Thyroid gland (tissue), 4 donors: ENCODE data around the gene PDE10A. TPM values are rescaled to one million over a fixed set of nuclear protein-coding genes. Genes with fewer than 3 reads are reported as not detected.

Experiments
- DNase-seq, 2 donors: peaks; one replicate each; pipeline ENCODE4 v3.0.0-alpha.2; 2019
- H3K27ac ChIP-seq, 3 donors: fragments of 200-600 bp; sonication (generic); 1 replicate in 2 of 3; 2 replicates in 1 of 3; pipeline ENCODE4 v1.5.1; 2016 to 2019; ENCODE audit warnings: mild to moderate bottlenecking in 1 of 3, moderate library complexity in 1 of 3
- H3K27me3 ChIP-seq: fragments of 200-600 bp; sonication (generic); one replicate; pipeline ENCODE4 v1.5.1; 2019
- H3K36me3 ChIP-seq, 2 donors: fragments of 200-600 bp; sonication (generic); one replicate each; pipeline ENCODE4 v1.5.1; 2016 to 2019
- H3K4me1 ChIP-seq, 2 donors: fragments of 200-600 bp; sonication (generic); one replicate each; pipeline ENCODE4 v1.5.1; 2017 to 2019
- H3K4me3 ChIP-seq, 3 donors: fragments of 200-600 bp; sonication (generic); replicated peaks in 1 of 3; 1 replicate in 2 of 3; 2 replicates in 1 of 3; pipeline ENCODE4 v1.5.1; 2016; ENCODE audit warnings: mild to moderate bottlenecking in 1 of 3
- H3K9me3 ChIP-seq: fragments of 200-600 bp; sonication (generic); one replicate; pipeline ENCODE4 v1.5.1; 2017
- CTCF ChIP-seq, 6 experiments: fragments of 200-600 bp in 3 of 6; fragments of 450-650 bp in 3 of 6; sonication (generic) in 3 of 6; IDR thresholded peaks; one replicate each; pipeline ENCODE4 v1.5.1; 2016 to 2019; ENCODE audit warnings: antibody characterized with exemption in 6 of 6, mild to moderate bottlenecking in 2 of 6, inconsistent platforms in 1 of 6, moderate library complexity in 1 of 6
- POLR2A ChIP-seq, 2 donors: fragments of 450-650 bp; IDR thresholded peaks; one replicate each; pipeline ENCODE4 v1.6.1; 2017; ENCODE audit warnings: antibody characterized with exemption in 2 of 2, mild to moderate bottlenecking in 2 of 2, moderate library complexity in 1 of 2
- WGBS, 2 donors: methylation state at CpG; one replicate each; pipeline ENCODE4 v1.1.5; 2017; 5-methylcytosine and 5-hydroxymethylcytosine counted together
- intact Hi-C: fragments of 100-400 bp; cut with DNase I; formaldehyde crosslinking; loops from one replicate; pipeline ENCODE4 v1.15.1; 2023
- total RNA-seq, 4 donors: library from RNA; depleted of rRNA; stranded (reverse); fragments of >200 nt; gene quantifications; one replicate each; pipeline ENCODE4 v1.2.3, GENCODE V29; 2016

Gene PDE10A
- total RNA-seq, 4 donors from 2014 or later: 17.1 to 25.9 (median 20.7) TPM

GRCh38 chr6:165345700-165346099 lies 317.3 kb downstream of the PDE10A start:
- Histone ChIP-seq H3K36me3 (no peaks in the 10 kb centered on the region), H3K27ac (no peak overlapping the region), H3K4me1 (no peaks in the 10 kb centered on the region), H3K27me3 (no peaks in the 10 kb centered on the region), H3K9me3 (no peaks in the 10 kb centered on the region), H3K4me3 (no peak overlapping the region)
- WGBS, 2 donors: 83 to 91% methylated on average over 4 of the region's 4 CpGs
- DNase-seq: no peak
- intact Hi-C loops: no loop called here
- TF ChIP-seq CTCF (IDR thresholded peaks at IDR 0.05) (no peak), POLR2A (IDR thresholded peaks at IDR 0.05) (no peak)

- no peak overlapping the region for H3K4me3 ChIP-seq
- H3K4me1 ChIP-seq: no peaks in the 10 kb centered on the region
- no peaks in the 10 kb centered on the region for H3K36me3 ChIP-seq
- no peaks in the 10 kb centered on the region for H3K27me3 ChIP-seq
- no peak for TF ChIP-seq CTCF (IDR thresholded peaks at IDR 0.05)
- no peak for TF ChIP-seq POLR2A (IDR thresholded peaks at IDR 0.05)
- no peak for DNase-seq
- 80 to 86% methylated on average over 5 of the region's 5 CpGs for WGBS, 2 donors
- H3K27ac ChIP-seq: no peak overlapping the region
- intact Hi-C loops: no loop called here
- no peaks in the 10 kb centered on the region for H3K9me3 ChIP-seq
These were observed 322.5 kb downstream of the PDE10A start for GRCh38 chr6:165340532-165340931.

- no peak for TF ChIP-seq CTCF (IDR thresholded peaks at IDR 0.05)
- TF ChIP-seq POLR2A (IDR thresholded peaks at IDR 0.05): no peak
- no peak overlapping the region for H3K27ac ChIP-seq
- no peaks in the 10 kb centered on the region for H3K27me3 ChIP-seq
- DNase-seq: no peak
- intact Hi-C loops: no loop called here
- WGBS, 2 donors: 92 to 94% methylated on average over 7 of the region's 7 CpGs
- H3K9me3 ChIP-seq: no peaks in the 10 kb centered on the region
- H3K4me1 ChIP-seq: no peaks in the 10 kb centered on the region
- no peaks in the 10 kb centered on the region for H3K36me3 ChIP-seq
- no peak overlapping the region for H3K4me3 ChIP-seq
These were observed 337.4 kb downstream of the PDE10A start for GRCh38 chr6:165325609-165326008.

- intact Hi-C loops: no loop called here
- Histone ChIP-seq H3K36me3 (no peaks in the 10 kb centered on the region), H3K4me1 (no peaks in the 10 kb centered on the region), H3K27me3 (no peaks in the 10 kb centered on the region), H3K9me3 (no peaks in the 10 kb centered on the region), H3K27ac (no peak overlapping the region), H3K4me3 (no peak overlapping the region)
- no peak for TF ChIP-seq POLR2A (IDR thresholded peaks at IDR 0.05)
- TF ChIP-seq CTCF (IDR thresholded peaks at IDR 0.05): no peak
- WGBS, 2 donors: 96 to 100% methylated on average over 1 of the region's 1 CpG
- DNase-seq: no peak
These were observed 341.4 kb downstream of the PDE10A start for GRCh38 chr6:165321555-165322145.

- WGBS, 2 donors: 87 to 91% methylated on average over 3 of the region's 3 CpGs
- no peak for DNase-seq
- H3K9me3 ChIP-seq: no peaks in the 10 kb centered on the region
These were observed 341.9 kb downstream of the PDE10A start for GRCh38 chr6:165321150-165321549.

More at GRCh38 chr6:165321150-165321549, 341.9 kb downstream of the PDE10A start:
- H3K4me3 ChIP-seq: no peak overlapping the region
- H3K27me3 ChIP-seq: no peaks in the 10 kb centered on the region
- intact Hi-C loops: no loop called here
- TF ChIP-seq POLR2A (IDR thresholded peaks at IDR 0.05) (no peak), CTCF (IDR thresholded peaks at IDR 0.05) (no peak)
- H3K4me1 ChIP-seq: no peaks in the 10 kb centered on the region
- H3K27ac ChIP-seq: no peak overlapping the region
- H3K36me3 ChIP-seq: no peaks in the 10 kb centered on the region
